ENCODE results near the gene NBPF20.
A peak's percentile ranks its signal among the peaks of the same experiment; 100 is the strongest.
"Not testable (repeated sequence)": the region's sequence is repeated elsewhere in the genome, so short reads cannot be mapped to it uniquely, and the experiment has no call there.

NBPF20 gene

DNA sequence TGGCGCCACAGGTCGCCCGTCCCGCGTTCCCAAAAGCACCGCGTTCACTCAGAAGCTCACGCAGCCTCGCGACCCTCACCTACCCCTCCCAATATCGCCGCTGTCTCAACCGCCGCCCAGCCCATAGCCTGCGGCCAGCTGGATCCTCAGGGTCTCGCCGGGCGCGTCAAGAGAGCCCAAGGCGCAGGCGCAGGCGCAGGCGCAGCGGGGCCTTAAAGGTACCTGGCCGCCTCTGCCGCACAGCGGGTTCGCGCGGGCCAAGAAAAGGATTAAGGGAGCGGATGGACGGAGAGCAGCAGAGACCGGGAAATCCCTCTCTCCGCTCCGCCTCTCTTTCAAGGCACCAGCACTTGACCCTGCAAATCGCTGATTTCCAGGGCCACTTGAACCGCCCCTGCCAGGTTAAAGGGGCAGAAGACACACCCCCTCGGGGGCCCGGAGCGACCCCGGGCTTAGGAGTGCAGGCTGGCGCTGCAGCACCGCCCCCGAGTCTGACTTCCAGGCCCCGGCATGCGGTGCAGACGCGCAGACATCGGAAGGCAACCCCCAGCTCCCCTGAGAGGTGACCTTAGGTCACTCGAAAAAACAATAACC is at the start of gene NBPF20:
TSS of gene NBPF20 (minus strand) at position 168 of the 594 bp plus-strand sequence. CDS start 20,331 bp downstream, outside the sequence.
- DNase-seq: peak; percentile 94

GRCh38 chr1:145474837-145475368 is 49.5 kb upstream of the NBPF20 start:
- DNase-seq: not testable (repeated sequence)

DNA sequence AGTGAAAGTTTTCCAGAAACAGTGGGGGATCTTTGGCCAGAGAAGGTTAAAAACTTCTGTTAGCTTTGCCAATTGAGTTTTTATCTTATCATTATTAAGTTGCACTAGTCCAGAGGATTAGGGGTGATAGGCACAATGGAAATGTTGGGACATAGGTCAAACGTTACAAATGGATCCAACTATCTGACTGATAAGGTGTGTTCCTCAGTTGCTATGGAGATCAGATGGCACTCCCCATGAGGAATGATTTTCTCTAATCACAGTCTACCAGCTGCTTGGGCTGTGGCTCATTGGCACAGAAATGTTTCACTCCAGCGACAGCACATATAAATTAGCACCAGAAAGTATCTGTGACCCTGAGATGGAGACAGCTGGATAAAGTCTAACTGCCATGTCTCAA is 47.3 kb upstream of the NBPF20 start:
- not testable (repeated sequence) for DNase-seq

DNA sequence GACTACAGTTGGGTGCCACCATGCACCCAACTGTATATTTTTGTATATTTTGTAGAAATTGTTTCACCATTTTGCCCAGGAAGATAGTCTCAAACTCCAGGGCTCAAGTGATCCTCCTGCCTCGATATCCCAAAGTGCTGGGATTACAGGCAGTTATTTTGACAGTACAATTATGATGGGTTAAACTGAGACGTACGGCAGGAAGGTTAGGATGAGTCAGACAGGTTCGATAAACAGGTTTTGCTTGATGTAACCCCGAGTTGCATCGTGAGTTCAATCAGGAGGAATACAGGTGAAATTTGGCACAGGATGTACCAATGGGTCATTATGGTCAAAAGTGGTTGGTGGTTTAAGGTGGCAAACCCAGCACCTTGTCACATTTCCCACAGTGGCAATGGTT is 46.0 kb upstream of the NBPF20 start:
- not testable (repeated sequence) for DNase-seq

GRCh38 chr1:145465405-145466144 is 40.2 kb upstream of the NBPF20 start:
- peak; percentile 97 for DNase-seq

DNA sequence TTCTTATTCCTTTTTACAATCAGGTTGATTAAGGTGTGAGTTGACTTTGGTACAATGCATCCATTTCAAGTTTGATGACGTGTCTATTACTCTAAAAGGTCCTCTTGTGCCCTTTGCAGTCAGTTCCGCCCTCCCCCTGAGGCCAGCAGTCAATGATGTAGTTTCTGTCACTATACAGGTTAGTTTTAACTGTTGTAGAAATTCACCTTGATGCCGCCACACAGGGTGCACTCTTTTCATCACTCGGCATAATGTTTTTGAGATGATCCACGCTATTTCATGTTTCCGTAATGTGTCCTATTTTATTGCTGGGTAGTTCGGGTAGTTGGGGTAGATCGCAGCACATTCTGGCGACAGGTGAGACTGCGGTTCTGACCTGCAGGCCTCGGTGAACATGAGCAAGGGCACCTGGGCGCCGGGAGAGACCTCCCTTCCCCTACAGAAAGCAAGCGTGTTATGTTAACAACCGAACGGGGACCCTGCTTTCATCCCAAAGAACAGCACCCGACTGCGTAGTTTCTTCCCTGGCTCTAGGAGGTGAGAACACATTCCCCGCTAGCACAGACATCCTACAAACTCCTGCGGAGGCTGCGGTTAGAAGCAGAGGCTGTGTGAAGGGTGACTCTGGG is 39.4 kb upstream of the NBPF20 start:
- DNase-seq: not testable (repeated sequence)

DNA sequence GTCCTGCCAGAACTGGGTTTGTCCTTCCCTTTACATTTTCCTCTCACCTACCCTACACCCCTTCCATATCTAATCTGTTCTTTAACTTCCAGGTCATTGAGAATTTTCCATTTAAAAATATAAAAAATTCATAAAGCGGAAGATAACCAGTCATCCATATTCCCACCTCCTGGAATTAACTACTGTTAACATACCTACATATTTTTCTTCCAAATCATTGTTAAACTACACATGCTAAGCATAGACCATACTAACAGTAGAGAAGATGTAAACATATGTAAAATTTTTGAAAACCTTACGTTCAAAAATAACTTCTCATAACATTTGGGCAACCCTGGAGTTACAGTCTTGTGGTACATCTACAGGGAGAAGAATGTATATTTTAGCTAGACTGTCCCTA is 38.6 kb upstream of the NBPF20 start:
- DNase-seq: not testable (repeated sequence)

GRCh38 chr1:145460684-145461083 is 35.3 kb upstream of the NBPF20 start:
- not testable (repeated sequence) for DNase-seq

DNA sequence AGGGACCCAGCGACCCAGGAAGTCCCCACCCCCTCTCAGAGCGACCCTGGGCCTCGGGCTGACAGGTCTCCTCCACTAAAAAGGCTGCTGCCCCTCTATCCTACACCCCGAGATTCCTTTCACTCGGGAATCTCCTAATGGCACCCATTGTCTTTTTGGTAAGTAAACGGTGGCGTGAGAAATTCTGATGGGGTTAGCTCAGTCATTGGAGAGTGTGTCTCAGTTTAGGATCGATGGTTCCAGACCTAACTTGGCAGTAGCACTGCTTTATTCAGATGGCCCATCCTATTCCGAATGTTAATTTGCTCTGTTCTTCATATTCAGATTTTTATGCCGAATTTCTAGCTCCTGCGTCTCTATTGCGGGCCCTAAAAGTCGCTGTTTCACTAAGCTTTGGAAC is 34.6 kb upstream of the NBPF20 start:
- DNase-seq: not testable (repeated sequence)

- not testable (repeated sequence) for DNase-seq
Observed at GRCh38 chr1:145459591-145459990, 34.2 kb upstream of the NBPF20 start.

- not testable (repeated sequence) for DNase-seq
Observed at GRCh38 chr1:145459063-145459462, 33.7 kb upstream of the NBPF20 start.

DNA sequence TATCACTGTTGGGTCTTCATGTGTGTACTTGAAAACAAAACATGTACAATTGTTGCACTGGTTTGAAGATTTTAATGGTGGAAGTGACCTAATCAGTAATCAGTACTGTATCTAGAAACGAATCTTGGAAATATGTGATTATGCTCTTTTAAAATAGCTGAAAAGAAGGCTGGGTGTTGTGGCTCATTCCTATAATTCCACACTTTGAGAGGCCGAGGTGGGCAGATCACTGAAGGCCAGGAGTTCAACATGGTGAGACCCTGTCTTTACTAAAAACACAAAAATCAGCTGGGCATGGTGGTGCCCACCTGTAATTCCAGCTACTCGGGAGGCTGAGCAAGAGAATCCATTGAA is 29.4 kb upstream of the NBPF20 start:
- not testable (repeated sequence) for DNase-seq

DNA sequence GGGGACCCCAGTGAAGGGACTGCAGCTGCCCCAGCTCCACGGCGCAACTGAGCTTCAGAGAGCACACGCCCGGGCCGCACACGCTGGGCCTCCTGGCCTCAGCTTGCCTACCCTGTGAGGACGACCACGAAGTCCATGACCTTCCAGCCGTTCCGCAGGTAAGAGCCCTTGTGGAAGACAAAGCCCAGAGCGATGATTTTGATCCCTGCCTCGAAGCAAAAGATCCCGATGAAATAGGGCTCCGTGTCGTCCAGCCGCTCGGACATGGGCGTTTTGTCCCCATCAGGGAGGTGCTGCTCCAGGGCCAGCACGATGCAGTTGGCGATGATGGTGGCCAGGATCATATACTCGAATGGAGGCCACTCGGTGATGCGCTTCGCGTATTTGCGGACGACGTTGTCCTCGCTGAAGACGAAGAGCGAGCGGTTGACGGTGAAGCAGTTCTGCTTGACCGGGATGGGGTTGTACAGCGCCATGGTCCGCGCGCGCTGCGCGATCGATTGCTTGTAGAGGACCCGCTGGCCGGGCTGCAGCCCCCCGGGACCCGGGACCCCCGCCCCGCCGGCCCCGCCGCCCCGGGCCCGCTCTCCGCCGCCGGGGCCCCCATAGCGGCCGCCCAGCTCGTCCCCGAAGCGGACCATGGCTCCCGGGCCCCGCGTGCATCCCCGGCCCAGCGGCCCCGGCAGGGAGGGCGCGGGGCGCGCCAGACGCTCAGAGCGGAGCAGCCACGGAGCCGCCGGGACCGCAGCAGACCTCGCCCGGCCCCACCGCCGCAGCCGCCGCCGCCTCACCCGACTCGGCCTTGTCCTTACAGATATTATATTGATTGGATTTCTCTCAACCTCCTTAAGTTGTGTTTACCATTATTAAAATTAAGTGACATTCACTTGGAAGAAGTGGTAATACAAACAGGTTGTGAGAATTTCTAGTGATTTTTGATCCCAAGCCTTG is 28.7 kb upstream of the NBPF20 start:
- DNase-seq: peak; percentile 29

DNA sequence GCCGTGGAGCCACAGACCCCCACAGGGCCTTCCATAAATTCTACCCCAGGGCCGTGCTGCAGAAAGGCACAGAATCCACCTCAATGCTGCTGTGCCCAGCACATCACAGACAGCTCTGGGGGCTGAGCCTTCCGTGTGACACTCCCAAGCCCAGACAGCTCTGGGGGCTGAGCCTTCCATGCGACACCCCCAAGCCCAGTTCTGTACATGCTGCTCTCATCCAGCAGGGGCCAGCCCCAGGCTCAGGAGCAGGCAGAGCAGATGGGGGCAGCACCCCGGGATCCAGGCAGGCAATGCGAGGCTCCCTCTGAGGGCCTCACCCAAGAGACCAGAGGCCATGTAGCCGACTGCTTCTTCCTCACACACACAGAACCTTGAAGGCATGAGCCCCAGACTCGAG is 27.1 kb upstream of the NBPF20 start:
- DNase-seq: peak; percentile 3

GRCh38 chr1:145451914-145452313 is 26.5 kb upstream of the NBPF20 start:
- peak; percentile 78 for DNase-seq

- peak; percentile 62 for DNase-seq
Observed at GRCh38 chr1:145445219-145445618, 19.8 kb upstream of the NBPF20 start.

GRCh38 chr1:145442340-145442739 is 16.9 kb upstream of the NBPF20 start:
- DNase-seq: not testable (repeated sequence)

GRCh38 chr1:145431363-145432256 is 6.2 kb upstream of the NBPF20 start:
- DNase-seq: peak; percentile 54

DNA sequence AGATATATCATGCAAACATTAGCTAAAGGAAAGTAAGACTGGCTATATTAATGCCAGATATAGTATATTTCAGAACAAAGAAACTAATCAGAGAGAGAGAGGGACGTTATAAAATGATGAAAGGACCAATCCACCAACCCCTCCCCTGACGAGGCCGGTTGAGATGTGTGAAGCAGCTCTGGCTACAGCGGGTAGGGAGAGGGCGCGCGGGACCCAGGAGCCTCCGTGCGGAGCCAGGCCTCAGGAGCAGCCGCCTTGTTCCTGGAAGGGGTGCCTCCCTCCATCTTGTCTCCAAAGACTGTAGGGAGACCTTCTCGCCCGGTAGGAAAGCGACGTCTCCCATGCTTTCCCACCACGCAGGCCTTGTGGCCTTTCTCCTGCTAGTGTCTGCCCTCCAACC is 5.4 kb upstream of the NBPF20 start:
- DNase-seq: not testable (repeated sequence)

GRCh38 chr1:145429329-145429728 is 3.9 kb upstream of the NBPF20 start:
- DNase-seq: not testable (repeated sequence)
